Measurements from ENCODE around the gene TAOK1. TPM values are rescaled to one million over a fixed set of nuclear protein-coding genes. Genes with fewer than 3 reads are reported as not detected.

TAOK1 gene
- polyA plus RNA-seq, 4 donors, result 43.9 to 48.7 (median 48.1) TPM

DNA sequence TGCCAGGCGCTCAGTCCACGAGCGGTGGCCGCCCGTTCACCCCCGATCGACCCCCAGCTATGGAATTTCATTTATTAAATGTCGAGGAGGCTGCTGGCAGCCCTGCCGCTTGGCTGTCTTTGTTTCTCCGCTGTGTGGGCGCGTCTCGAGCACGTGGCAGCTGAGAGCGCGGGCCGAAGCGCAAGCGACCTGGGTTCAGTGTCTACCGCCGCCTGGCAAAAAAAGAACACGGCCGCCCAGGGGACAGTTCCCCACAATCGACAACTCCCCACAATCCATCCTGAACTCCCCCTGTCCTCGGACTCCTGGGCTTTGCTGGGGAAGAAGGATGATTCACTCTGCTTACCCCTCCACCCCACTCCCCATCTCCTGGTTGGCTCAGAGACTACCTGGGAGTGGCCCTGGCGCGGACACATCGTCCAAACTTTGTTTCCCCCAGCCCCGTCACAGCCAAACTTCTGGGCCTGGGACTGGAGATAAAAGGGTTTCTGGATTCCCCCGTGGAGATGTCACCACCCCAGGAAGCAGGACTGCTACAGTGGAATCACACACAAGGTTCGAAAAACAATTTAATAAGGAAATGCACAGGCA is 201.1 kb downstream of the TAOK1 start:
- peak in 1 of 4 donors; percentile 39 for DNase-seq (ENCODE audit: low read depth in 4 of 4, low spot score in 3 of 4)

DNA sequence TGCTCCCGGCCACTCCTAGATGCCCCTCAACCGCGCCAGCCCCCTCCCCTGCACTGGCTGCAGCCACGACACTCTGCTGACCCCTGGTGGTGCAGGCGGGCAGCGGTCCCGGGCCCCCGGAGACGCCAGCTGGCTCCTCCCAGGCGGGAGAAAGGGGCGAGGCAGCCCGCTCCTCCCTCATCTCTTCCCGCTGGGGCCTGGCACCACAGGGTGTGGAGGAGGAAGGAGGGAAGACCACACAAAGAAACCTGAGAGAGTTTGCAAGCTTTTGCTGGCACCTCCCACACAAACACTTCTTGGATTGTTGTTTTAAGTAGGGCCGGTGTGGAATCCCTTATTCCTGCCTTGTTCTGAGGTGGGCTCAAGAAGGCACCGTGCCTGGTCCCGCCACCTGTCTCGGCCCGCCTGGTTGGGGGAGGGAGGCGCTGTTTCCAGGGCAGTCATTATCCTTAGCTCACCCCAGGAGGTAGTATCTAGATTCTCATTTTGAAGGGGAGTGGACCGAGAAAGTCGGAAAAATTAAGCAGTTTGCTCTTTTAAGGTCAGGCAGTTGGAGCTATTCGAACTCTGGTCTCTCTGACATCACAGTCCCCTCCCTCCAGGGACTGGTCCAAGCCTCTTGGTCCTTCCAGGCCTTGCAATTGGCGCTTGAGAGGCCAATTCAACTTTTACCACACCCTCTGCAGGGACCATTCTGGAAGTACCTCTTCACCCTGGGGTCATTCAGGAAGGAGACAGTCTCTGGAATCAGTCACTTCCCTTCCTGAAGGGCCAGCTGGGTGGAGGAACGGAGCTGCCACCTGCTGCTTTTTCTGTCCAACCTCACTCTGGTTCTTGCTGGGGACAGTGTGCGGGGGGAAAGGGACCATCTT is 201.8 kb downstream of the TAOK1 start:
- peak in 3 of 4 donors; percentile 87 to 88 (median 87) for DNase-seq (ENCODE audit: low read depth in 4 of 4, low spot score in 3 of 4)

DNA sequence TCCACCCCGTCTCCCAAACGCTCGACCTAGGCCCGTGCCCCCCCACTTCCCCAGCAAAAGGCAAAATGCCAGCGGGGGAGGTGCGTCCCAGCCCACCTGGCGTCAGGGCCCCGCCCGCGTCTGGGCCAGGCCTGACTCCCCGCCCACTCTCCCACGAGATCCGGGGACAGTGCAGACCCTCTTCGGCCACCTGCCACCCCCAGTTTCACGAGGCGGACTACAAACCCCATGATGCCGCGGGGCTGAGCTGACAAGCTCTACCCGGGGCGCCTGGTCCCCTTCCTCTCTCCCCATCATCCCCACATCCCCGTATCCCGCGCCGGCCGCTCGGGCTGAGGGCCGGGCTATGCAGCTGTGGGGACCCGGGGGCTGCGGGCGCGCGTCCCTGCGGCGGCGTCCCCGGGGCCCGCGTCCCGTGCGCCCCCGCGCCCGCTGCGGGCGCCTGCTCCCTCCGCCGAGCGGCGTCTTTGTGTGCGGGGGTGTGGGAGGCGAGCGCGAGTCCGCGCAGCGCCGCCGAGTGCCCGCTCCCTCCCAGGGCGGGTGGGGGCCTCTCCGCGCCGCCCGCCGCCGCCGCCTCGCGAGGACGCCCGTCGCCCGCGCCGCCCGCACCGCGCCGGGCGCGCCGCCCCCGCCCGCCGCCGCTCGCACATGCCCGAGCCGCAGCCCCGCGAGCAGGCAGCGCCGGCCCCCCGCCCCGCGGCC is 202.8 kb downstream of the TAOK1 start, which contains the start of gene ANKRD13B:
Gene ANKRD13B (plus strand): TSS at position 283 of the 702 bp plus-strand sequence. CDS start 490 bp downstream, outside the sequence.
- no peak for DNase-seq (ENCODE audit: low read depth in 4 of 4, low spot score in 3 of 4)

DNA sequence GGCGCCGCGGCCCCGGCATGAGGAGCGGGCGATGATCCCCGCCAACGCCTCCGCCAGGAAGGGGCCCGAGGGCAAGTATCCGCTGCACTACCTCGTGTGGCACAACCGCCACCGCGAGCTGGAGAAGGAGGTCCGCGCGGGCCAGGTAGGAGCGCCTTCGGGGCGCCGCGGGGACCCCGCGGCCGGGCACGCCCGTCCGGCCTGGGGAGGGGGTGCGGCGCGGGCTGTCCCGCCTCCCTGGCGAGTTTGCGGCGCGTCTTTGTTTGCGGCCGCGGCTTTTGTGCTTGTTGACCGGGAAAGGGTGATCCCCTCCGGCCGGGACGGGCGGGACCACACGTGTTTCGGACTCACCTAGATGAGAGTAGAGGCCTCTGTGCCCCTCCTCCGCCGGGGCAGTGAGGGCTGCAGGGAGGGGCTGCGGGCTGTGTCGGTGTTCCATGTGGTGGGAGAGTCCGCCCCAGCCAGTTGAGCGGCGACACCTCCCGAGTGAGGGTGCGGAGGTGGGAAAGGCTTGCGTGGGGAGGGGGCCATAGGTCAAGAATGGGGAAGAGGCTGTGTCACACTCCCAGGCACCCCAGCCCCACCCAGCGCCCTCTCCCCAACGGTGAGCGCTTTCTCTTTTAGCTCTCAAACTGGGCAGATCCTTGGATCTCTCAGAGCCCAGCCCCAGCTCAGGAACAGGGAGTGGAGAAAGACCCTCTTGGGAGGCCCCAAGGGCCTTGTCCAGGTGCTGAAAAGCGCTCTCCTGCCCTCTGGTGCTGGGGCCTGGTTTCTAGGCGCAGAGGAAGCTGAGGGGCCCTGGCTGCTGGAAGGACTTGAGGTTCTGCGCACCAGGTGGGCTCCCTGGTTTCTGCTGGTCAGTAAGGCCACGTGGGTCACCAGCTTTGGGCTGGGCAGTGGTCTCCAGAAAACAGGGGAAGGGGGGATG is 203.7 kb downstream of the TAOK1 start:
- DNase-seq (ENCODE audit: low read depth in 4 of 4, low spot score in 3 of 4), result no peak

DNA sequence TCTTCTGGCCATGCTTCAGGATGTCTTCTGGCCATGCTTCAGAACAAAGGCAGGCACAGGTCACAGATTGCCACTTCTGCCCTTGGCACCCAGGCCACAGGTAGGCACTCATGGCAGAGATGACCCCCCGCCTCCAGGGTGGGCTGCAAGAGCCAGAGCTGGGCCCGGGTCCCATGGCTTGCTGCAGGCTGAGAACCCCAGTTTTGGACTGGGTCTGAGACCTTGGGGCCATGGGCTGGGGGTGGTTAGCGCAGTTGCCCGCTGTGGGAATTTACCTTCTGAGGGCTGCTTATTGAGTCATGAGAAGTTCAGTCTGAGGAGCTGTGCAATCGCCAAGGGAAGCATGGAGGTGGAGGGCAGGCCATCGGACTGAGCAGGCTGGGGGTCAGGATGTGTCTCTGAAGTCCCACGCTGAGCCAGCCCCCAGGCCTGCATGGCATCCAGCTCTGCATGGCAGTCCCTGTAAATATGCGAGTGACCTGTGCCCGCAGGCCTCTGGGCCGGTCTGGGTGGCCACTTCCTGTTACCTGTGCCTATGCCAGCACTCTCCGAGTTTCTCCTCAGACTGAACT is 204.4 kb downstream of the TAOK1 start:
- DNase-seq (ENCODE audit: low read depth in 4 of 4, low spot score in 3 of 4), result no peak

DNA sequence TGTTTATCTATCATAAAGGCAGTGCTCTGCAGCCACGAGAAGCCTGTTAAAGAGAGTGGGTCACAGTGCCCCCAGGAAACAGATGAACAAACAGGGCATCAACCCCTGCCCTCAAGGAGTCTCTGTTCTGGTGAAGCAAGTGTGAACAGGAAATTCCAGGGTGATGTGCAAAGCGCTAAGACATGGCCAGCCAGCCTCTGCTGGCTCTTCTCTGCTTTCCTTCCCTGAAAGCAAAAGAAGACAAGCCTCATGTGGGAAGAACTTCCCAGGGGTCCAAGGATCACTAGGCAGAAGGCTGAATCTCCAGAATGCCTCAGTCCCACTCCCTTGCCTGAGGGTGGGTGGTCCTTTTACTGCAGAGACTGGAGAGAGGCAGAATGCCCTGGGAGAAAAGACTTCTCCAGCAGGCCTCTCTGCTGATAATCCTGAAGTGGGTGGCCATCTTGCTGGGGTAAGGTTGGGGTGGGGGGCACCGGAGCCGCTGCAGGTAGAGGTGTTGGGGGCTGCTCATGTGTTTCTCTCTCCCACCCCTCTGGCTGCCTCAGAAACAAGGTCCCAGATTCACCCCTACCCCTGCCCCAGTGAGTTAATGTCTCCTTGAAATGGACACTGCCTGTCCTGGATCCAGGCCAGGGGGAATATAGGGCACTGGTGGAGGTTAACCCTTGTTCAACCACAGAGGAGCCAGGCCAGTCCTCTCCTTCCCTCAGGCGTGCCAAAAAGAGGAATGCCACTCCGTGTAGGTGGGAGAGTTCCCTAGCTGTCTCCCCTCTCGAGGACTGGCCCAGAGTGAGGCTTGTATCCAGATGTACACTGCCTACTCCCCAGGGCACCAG is 205.2 kb downstream of the TAOK1 start:
- DNase-seq (ENCODE audit: low read depth in 4 of 4, low spot score in 3 of 4), result no peak

DNA sequence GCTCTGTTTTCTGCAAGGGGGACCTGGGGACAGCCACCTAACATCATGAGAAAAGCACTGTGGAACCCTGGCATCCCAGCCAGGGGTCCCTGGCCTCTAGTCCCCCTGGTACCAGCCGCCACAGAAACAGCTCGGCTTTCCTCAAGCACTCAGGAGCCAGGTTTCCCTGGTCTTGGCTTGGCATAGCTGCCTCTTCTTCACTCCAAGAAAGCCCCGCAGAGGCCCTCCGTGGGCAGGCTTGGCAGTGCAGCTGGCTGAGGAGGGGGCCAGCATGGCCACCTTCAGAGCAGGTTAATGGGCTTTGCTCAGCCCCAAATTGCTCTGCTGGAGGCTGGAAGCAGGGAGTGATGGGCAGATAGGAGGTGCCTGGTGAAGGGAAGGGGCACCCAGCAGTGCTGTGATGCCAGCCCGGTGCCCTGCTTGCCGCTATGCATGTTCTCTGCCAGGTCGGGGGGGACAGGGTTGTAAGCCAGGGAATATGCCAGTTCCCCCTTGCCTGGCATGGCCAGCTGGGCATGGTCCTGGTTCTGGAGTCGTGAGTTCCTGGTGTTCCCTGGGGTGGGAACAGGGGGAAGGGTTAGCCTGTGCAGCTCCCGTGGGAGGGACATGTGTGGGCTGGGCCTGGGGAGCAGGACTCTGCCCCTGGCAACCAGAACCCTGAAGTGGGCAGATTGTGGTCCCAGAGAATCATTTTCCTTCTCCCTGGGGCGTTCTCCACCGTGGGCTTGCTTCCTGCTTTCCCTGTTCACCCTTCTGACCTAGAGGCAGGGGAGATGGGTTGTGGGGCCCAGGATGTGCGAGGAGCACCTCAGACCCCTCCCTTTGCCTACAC is 206.0 kb downstream of the TAOK1 start:
- DNase-seq (ENCODE audit: low read depth in 4 of 4, low spot score in 3 of 4), result no peak

DNA sequence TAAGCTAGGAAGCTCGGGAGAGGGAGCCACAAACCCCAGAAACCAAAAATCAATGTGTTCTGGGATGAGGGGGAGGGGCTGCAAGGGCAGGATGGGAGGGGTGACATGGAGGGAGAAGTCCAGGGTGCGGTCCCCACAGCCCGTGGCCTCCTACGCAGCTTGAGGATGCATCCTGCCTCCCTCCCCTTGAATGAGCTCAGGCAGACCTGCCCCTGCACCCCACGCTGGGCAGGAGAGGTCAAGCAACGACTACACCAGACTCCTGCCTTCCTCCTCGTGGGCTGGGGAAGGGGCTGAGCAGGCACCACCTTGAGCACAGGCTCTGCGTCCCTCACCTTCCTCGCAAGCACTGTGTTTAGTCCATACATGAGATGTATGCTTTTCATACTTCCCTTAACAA is 206.6 kb downstream of the TAOK1 start:
- DNase-seq (ENCODE audit: low read depth in 4 of 4, low spot score in 3 of 4), result no peak

DNA sequence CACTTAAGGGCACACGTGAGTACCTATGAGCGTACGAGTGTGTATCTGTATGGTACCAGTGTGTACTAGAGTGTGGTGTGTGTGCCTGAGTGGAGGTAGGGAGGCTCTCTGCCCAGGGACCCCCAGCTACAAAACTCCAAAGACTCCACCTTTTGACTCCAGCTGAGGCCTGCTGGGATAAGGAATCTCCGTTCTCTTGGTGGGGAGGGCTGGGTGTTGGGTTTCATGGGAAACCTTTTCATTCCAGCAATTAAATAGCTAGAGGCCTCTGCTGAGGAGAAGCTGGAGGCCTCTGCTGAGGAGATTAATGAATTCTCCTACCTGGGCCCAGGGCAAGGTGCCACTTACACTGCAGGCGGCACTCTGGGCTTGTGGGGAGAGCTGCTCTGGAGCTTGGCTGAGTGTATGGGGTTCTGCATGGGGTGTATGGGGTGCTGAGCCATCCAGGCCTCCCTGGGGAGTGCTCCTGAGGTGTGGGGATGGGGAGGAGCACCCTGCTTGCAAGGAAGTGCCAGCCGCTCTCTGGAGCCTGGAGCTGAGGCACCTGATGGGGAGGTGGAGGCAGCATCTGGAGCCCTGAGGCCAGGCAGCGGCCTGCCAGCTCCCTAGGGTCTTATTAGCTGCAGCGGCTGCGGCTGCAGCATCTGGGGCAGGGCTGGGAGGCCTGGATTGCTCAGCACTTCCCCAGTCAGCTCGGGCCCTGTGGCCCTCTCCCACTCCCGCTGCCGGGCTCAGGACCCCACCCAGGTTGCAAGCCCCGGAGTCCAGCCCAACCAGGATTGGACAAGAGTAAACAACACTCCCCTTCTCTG is 207.4 kb downstream of the TAOK1 start:
- no peak for DNase-seq (ENCODE audit: low read depth in 4 of 4, low spot score in 3 of 4)

Other genes with a start within 250 kb of the TAOK1 start
- 10 to 100 TPM; 34.0 to 38.0 (median 35.9) TPM for gene MYO18A, start 210.0 kb upstream of the TAOK1 start, polyA plus RNA-seq (ENCODE audit: insufficient read length in 4 of 4)
- under 1 TPM in 1 of 4 donors, not detected in 3; 0.10 TPM for gene CRYBA1, start 143.5 kb upstream of the TAOK1 start, polyA plus RNA-seq (ENCODE audit: insufficient read length in 4 of 4)
- 10 to 100 TPM; 33.4 to 47.4 (median 43.6) TPM for gene NUFIP2, start 96.2 kb upstream of the TAOK1 start, polyA plus RNA-seq (ENCODE audit: insufficient read length in 4 of 4)
- gene ABHD15, start 176.7 kb downstream of the TAOK1 start, polyA plus RNA-seq (ENCODE audit: insufficient read length in 4 of 4), result 1 to 10 TPM; 7.0 to 7.6 (median 7.6) TPM
- gene TP53I13, start 178.3 kb downstream of the TAOK1 start, polyA plus RNA-seq (ENCODE audit: insufficient read length in 4 of 4), result 10 to 100 TPM; 30.8 to 50.8 (median 31.4) TPM
- 10 to 100 TPM; 42.0 to 49.8 (median 45.6) TPM for gene GIT1, start 199.3 kb downstream of the TAOK1 start, polyA plus RNA-seq (ENCODE audit: insufficient read length in 4 of 4)
- gene ANKRD13B, start 202.8 kb downstream of the TAOK1 start, polyA plus RNA-seq (ENCODE audit: insufficient read length in 4 of 4), result 10 to 100 TPM in 1 of 4 donors, 1 to 10 TPM in 3; 7.5 to 13.4 (median 9.3) TPM
- gene CORO6, start 232.5 kb downstream of the TAOK1 start, polyA plus RNA-seq (ENCODE audit: insufficient read length in 4 of 4), result 1 to 10 TPM; 1.8 to 3.5 (median 3.1) TPM

All from right renal pelvis (tissue), 4 donors.